SK-N-SH treated with all-trans-retinoic acid at 6 μM for 48 hours (cell line): ENCODE data around the gene TTC13.

Experiments
- ATAC-seq: fragments of 200-7000 bp; cut with Tn5 transposase; 3 replicates; pipeline ENCODE4 v1.9.1; 2020; ENCODE audit warnings: mild to moderate bottlenecking, moderate library complexity
- ARNTL ChIP-seq: fragments of 450-650 bp; formaldehyde crosslinking; IDR thresholded peaks from 2 replicates; pipeline ENCODE4 v1.5.0; 2020; ENCODE audit warnings: low read depth, mild to moderate bottlenecking, moderate library complexity, borderline replicate concordance
- CSDC2 ChIP-seq: fragments of 250-450 bp; sonication (Bioruptor Pico); IDR thresholded peaks from 2 replicates; pipeline ENCODE4 v1.5.0; 2020; ENCODE audit warnings: mild to moderate bottlenecking, moderate library complexity
- GLIS3 ChIP-seq: fragments of 250-450 bp; sonication (Bioruptor Pico); IDR thresholded peaks from 2 replicates; pipeline ENCODE4 v1.5.0; 2020; ENCODE audit warnings: mild to moderate bottlenecking, moderate library complexity
- OSR1 ChIP-seq: fragments of 250-450 bp; sonication (Bioruptor Pico); IDR thresholded peaks from 2 replicates; pipeline ENCODE4 v1.8.0; 2022; ENCODE audit warnings: moderate library complexity, mild to moderate bottlenecking, inconsistent platforms
- PPARA ChIP-seq: fragments of 250-450 bp; sonication (Bioruptor Pico); IDR thresholded peaks from 2 replicates; pipeline ENCODE4 v1.5.0; 2020; ENCODE audit warnings: mild to moderate bottlenecking, borderline replicate concordance
- RARB ChIP-seq: fragments of 250-450 bp; sonication (Bioruptor Pico); IDR thresholded peaks from 2 replicates; pipeline ENCODE4 v1.8.0; 2021; ENCODE audit warnings: mild to moderate bottlenecking, moderate library complexity
- SNAI2 ChIP-seq: fragments of 250-450 bp; sonication (Bioruptor Pico); IDR thresholded peaks from 2 replicates; pipeline ENCODE4 v1.5.0; 2020; ENCODE audit warnings: mild to moderate bottlenecking, moderate library complexity
- TCF4 ChIP-seq: fragments of 250-450 bp; sonication (Bioruptor Pico); IDR thresholded peaks from 2 replicates; pipeline ENCODE4 v1.8.0; 2021; ENCODE audit warnings: mild to moderate bottlenecking, moderate library complexity, borderline replicate concordance
- ZC3H10 ChIP-seq: fragments of 250-450 bp; sonication (Bioruptor Pico); IDR thresholded peaks from 2 replicates; pipeline ENCODE4 v1.5.1; 2021; ENCODE audit warnings: mild to moderate bottlenecking, moderate library complexity
- ZFP3 ChIP-seq: fragments of 250-450 bp; sonication (Bioruptor Pico); IDR thresholded peaks from 2 replicates; pipeline ENCODE4 v1.5.0; 2020; ENCODE audit warnings: mild to moderate bottlenecking, moderate library complexity
- ZFP30 ChIP-seq: fragments of 450-650 bp; formaldehyde crosslinking; IDR thresholded peaks from 2 replicates; pipeline ENCODE4 v1.5.0; 2022; ENCODE audit warnings: mild to moderate bottlenecking, moderate library complexity
- ZNF70 ChIP-seq: fragments of 450-650 bp; formaldehyde crosslinking; IDR thresholded peaks from 2 replicates; pipeline ENCODE4 v1.5.0; 2020; ENCODE audit warnings: mild to moderate bottlenecking, moderate library complexity
- ZNF8 ChIP-seq: fragments of 450-650 bp; formaldehyde crosslinking; IDR thresholded peaks from 2 replicates; pipeline ENCODE4 v1.5.0; 2020; ENCODE audit warnings: mild to moderate bottlenecking, moderate library complexity
- TF ChIP-seq, protein P1 (sequence below): fragments of 250-450 bp; sonication (Bioruptor Pico); IDR thresholded peaks from 2 replicates; pipeline ENCODE4 v1.5.1; 2020; ENCODE audit warnings: low read depth, mild to moderate bottlenecking, moderate library complexity
- TF ChIP-seq, protein P2 (sequence below): fragments of 250-450 bp; sonication (Bioruptor Pico); IDR thresholded peaks from 2 replicates; pipeline ENCODE4 v1.8.0; 2021; ENCODE audit warnings: low read depth, mild to moderate bottlenecking, moderate library complexity, borderline replicate concordance
- TF ChIP-seq, protein P3 (sequence below): fragments of 250-450 bp; sonication (Bioruptor Pico); IDR thresholded peaks from 2 replicates; pipeline ENCODE4 v1.5.1; 2021; ENCODE audit warnings: mild to moderate bottlenecking, moderate library complexity
- TF ChIP-seq, protein P4 (sequence below): fragments of 250-450 bp; sonication (Bioruptor Pico); IDR thresholded peaks from 2 replicates; pipeline ENCODE4 v1.5.0; 2020; ENCODE audit warnings: mild to moderate bottlenecking, moderate library complexity

Gene TTC13, protein sequence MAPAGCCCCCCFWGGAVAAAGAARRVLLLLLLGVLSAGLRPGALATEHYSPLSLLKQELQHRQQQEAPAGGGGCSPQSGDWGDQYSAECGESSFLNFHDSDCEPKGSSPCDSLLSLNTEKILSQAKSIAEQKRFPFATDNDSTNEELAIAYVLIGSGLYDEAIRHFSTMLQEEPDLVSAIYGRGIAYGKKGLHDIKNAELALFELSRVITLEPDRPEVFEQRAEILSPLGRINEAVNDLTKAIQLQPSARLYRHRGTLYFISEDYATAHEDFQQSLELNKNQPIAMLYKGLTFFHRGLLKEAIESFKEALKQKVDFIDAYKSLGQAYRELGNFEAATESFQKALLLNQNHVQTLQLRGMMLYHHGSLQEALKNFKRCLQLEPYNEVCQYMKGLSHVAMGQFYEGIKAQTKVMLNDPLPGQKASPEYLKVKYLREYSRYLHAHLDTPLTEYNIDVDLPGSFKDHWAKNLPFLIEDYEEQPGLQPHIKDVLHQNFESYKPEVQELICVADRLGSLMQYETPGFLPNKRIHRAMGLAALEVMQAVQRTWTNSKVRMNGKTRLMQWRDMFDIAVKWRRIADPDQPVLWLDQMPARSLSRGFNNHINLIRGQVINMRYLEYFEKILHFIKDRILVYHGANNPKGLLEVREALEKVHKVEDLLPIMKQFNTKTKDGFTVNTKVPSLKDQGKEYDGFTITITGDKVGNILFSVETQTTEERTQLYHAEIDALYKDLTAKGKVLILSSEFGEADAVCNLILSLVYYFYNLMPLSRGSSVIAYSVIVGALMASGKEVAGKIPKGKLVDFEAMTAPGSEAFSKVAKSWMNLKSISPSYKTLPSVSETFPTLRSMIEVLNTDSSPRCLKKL

DNA sequence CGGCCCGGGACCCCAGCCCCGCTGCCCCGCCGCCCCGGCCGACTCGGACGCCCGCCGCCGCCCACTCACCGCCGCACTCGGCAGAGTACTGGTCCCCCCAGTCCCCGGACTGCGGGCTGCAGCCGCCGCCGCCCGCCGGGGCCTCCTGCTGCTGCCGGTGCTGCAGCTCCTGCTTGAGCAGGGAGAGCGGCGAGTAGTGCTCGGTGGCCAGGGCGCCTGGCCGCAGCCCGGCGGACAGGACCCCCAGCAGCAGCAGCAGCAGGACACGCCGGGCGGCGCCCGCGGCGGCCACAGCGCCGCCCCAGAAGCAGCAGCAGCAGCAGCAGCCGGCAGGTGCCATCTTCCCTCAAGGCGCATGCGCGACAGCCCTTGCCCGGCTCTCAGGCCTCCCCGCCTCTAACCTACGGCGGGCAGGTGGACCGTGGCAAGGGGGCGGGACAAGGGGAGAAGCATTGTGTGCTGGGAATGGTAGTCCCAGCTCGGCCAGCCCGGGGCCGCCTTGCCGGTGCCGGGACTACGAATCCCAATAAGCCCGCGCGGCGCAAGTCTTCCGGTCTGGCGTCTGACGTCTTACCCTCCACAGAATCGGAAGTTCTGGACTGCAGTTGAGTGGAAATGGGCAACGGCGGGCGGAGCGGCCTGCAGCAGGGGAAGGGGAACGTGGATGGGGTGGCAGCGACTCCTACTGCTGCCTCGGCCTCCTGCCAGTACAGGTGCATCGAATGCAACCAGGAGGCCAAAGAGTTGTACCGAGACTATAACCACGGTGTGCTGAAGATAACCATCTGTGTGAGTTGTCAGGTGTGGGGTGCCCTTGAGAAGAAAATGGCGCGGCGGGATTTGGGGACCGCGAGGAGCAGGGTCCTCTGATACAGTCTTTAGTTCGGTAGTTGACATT lies at the start of gene TTC13, which contains the start of gene ARV1:
TTC13 (minus strand) TSS at position 371 of the 898 bp plus-strand sequence; CDS start at position 340, 31 bp downstream.
ARV1 (plus strand) TSS at position 604 of the 898 bp plus-strand sequence; CDS start at position 616, 12 bp downstream.
- ATAC-seq: peak; percentile 99
- TF ChIP-seq GLIS3: no peak
- TF ChIP-seq, protein P1, sequence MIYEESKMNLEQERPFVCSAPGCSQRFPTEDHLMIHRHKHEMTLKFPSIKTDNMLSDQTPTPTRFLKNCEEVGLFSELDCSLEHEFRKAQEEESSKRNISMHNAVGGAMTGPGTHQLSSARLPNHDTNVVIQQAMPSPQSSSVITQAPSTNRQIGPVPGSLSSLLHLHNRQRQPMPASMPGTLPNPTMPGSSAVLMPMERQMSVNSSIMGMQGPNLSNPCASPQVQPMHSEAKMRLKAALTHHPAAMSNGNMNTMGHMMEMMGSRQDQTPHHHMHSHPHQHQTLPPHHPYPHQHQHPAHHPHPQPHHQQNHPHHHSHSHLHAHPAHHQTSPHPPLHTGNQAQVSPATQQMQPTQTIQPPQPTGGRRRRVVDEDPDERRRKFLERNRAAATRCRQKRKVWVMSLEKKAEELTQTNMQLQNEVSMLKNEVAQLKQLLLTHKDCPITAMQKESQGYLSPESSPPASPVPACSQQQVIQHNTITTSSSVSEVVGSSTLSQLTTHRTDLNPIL: no peak
- TF ChIP-seq, all 23 proteins: peak for 0

DNA sequence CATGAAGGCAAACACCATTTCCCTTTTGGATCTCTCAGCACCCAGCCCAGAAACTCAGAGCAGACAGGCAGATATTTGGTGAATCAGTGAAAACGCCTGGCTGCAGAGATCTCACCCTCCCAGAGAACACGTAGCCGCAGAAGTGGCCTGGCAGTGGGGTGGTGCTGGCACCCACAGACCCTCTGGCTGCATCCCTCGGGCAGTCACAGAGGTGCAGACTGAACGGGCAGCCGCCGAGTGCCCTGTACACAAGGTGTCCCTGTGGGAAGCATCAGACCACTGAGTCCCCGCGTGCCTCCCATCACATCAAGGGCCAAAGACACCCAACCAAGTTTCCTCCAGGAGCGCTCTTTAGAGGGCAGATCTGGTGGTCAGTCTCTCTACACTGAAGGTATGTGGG lies 49.3 kb upstream of the TTC13 start:
- ATAC-seq: no peak
- TF ChIP-seq PPARA (CRISPR knock-in tag) (no peak), OSR1 (CRISPR knock-in tag) (no peak), CSDC2 (CRISPR knock-in tag) (no peak), ZC3H10 (no peak), SNAI2 (CRISPR knock-in tag) (no peak), ZNF70 (CRISPR knock-in tag) (no peak), ZFP30 (CRISPR knock-in tag) (no peak), GLIS3 (no peak), ARNTL (CRISPR knock-in tag) (no peak), RARB (no peak), TCF4 (CRISPR knock-in tag) (no peak)
- TF ChIP-seq, protein P2, sequence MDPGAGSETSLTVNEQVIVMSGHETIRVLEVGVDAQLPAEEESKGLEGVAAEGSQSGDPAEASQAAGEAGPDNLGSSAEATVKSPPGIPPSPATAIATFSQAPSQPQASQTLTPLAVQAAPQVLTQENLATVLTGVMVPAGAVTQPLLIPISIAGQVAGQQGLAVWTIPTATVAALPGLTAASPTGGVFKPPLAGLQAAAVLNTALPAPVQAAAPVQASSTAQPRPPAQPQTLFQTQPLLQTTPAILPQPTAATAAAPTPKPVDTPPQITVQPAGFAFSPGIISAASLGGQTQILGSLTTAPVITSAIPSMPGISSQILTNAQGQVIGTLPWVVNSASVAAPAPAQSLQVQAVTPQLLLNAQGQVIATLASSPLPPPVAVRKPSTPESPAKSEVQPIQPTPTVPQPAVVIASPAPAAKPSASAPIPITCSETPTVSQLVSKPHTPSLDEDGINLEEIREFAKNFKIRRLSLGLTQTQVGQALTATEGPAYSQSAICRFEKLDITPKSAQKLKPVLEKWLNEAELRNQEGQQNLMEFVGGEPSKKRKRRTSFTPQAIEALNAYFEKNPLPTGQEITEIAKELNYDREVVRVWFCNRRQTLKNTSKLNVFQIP (CRISPR knock-in tag): no peak
- TF ChIP-seq, protein P1: no peak
- TF ChIP-seq, protein P3, sequence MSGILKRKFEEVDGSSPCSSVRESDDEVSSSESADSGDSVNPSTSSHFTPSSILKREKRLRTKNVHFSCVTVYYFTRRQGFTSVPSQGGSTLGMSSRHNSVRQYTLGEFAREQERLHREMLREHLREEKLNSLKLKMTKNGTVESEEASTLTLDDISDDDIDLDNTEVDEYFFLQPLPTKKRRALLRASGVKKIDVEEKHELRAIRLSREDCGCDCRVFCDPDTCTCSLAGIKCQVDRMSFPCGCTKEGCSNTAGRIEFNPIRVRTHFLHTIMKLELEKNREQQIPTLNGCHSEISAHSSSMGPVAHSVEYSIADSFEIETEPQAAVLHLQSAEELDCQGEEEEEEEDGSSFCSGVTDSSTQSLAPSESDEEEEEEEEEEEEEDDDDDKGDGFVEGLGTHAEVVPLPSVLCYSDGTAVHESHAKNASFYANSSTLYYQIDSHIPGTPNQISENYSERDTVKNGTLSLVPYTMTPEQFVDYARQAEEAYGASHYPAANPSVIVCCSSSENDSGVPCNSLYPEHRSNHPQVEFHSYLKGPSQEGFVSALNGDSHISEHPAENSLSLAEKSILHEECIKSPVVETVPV (CRISPR knock-in tag): no peak
- TF ChIP-seq, protein P4, sequence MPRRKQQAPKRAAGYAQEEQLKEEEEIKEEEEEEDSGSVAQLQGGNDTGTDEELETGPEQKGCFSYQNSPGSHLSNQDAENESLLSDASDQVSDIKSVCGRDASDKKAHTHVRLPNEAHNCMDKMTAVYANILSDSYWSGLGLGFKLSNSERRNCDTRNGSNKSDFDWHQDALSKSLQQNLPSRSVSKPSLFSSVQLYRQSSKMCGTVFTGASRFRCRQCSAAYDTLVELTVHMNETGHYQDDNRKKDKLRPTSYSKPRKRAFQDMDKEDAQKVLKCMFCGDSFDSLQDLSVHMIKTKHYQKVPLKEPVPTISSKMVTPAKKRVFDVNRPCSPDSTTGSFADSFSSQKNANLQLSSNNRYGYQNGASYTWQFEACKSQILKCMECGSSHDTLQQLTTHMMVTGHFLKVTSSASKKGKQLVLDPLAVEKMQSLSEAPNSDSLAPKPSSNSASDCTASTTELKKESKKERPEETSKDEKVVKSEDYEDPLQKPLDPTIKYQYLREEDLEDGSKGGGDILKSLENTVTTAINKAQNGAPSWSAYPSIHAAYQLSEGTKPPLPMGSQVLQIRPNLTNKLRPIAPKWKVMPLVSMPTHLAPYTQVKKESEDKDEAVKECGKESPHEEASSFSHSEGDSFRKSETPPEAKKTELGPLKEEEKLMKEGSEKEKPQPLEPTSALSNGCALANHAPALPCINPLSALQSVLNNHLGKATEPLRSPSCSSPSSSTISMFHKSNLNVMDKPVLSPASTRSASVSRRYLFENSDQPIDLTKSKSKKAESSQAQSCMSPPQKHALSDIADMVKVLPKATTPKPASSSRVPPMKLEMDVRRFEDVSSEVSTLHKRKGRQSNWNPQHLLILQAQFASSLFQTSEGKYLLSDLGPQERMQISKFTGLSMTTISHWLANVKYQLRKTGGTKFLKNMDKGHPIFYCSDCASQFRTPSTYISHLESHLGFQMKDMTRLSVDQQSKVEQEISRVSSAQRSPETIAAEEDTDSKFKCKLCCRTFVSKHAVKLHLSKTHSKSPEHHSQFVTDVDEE (CRISPR knock-in tag): no peak

DNA sequence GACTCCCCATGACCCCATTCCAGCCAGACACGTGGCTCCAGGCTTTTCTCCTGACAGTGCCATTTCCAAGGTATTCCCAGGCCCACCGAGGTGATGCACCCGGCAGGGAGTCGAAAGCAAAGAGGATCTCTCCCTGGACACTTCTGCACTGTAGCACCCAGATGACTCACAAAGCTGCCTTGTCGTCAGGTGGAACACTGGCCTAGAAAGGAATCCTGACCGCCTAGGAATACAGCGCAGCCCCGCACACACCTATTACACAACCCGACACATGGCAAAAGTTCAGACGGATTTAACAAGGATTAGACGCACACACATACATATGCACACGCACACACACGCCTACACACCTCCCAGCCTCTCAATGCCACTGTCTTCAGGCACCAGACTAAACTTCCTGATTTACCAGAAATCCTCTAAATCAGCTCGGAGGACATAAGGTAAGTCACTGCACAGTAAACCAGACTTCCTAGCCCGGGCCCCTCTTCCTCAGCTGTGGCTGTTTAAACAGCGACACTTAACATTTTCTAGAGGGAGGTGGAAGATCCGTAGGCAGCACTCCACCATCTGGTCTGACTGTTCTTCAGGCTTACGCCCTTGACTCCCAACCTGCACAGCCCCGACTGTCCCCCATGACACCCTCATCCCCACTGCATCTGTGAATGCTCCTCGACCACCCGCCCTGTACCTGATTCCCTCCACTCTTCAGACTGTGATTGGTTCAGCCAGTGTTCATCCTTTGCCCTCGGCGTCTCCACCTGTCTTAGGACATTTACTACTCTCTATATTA lies 48.7 kb upstream of the TTC13 start:
- ATAC-seq: no peak
- TF ChIP-seq, protein P3 (CRISPR knock-in tag): no peak
- no peak for TF ChIP-seq ZFP30 (CRISPR knock-in tag)
- TF ChIP-seq ZNF8 (CRISPR knock-in tag): no peak
- TF ChIP-seq ZFP3 (CRISPR knock-in tag): no peak
- TF ChIP-seq GLIS3: no peak
